GM06990 (cell line): ENCODE measurements around the gene C1orf198.

Source experiments
- DNase-seq: peaks from one replicate; pipeline ENCODE4 v3.0.0-alpha.2; 2011; ENCODE audit not compliant: insufficient read length; ENCODE audit errors: extremely low read depth
- H3K27me3 ChIP-seq: replicated peaks from 2 replicates; pipeline ENCODE4 v1.6.0; 2011; ENCODE audit warnings: low read length; ENCODE audit not compliant: control insufficient read depth, insufficient read depth
- H3K36me3 ChIP-seq: 2 replicates; pipeline ENCODE4 v1.5.1; 2011; ENCODE audit warnings: low read length; ENCODE audit not compliant: control insufficient read depth, insufficient read depth
- H3K4me3 ChIP-seq: replicated peaks from 2 replicates; pipeline ENCODE4 v1.5.1; 2011; ENCODE audit warnings: low read depth, mild to moderate bottlenecking, control low read depth, low read length
- TF ChIP-seq, protein P1 (sequence below): IDR thresholded peaks from 2 replicates; pipeline ENCODE4 v1.5.1; 2011; ENCODE audit warnings: low read length, control low read depth, mild to moderate bottlenecking, inconsistent platforms; ENCODE audit not compliant: insufficient read depth, poor library complexity, severe bottlenecking

C1orf198 gene

DNA sequence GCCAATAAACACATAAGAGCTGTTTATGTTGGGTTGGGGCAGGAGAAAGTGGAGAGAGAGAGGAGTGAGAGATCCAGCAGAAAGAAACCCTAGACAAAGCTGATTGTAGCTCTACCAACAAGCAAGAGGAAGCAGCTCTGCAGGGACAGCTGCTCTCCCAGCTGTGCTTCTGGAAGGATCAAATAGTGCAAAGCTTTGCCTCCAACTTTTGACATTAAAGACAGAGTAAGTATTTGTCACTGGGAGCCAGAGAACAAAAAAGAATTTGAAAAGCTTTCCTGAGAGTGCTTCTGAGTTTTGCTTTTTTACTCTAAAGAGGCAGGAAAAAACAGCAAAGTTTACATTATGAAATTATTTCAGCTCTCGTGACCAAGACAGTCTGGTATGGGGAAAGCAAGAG, 28.5 kb upstream of the C1orf198 start:
- no peaks in the 10 kb centered on the region for H3K27me3 ChIP-seq
- no peak for DNase-seq
- H3K36me3 ChIP-seq: no peaks in the 10 kb centered on the region
- TF ChIP-seq, protein P1, sequence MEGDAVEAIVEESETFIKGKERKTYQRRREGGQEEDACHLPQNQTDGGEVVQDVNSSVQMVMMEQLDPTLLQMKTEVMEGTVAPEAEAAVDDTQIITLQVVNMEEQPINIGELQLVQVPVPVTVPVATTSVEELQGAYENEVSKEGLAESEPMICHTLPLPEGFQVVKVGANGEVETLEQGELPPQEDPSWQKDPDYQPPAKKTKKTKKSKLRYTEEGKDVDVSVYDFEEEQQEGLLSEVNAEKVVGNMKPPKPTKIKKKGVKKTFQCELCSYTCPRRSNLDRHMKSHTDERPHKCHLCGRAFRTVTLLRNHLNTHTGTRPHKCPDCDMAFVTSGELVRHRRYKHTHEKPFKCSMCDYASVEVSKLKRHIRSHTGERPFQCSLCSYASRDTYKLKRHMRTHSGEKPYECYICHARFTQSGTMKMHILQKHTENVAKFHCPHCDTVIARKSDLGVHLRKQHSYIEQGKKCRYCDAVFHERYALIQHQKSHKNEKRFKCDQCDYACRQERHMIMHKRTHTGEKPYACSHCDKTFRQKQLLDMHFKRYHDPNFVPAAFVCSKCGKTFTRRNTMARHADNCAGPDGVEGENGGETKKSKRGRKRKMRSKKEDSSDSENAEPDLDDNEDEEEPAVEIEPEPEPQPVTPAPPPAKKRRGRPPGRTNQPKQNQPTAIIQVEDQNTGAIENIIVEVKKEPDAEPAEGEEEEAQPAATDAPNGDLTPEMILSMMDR: no peak
- H3K4me3 ChIP-seq: no peak overlapping the region

DNA sequence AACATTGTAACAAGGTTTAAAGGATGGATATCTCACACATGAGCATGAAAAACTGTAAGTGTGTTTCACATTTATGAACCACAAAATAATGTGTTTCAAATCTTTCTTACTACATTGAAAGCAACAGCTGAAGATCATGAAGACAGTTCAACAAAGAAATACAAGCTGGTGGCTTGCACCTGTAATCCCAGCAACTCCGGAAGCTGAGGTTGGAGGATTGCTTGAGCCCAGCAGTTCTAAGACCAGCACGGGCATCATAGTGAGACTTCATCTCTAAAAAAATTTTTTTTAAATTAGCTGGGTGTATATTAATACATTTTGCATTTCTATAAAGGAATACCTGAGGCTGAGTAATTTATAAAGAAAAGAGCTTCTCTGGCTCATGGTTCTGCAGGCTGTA, 27.1 kb upstream of the C1orf198 start:
- Histone ChIP-seq H3K4me3 (no peak overlapping the region), H3K36me3 (no peaks in the 10 kb centered on the region), H3K27me3 (no peaks in the 10 kb centered on the region)
- DNase-seq: no peak
- TF ChIP-seq, protein P1: no peak

DNA sequence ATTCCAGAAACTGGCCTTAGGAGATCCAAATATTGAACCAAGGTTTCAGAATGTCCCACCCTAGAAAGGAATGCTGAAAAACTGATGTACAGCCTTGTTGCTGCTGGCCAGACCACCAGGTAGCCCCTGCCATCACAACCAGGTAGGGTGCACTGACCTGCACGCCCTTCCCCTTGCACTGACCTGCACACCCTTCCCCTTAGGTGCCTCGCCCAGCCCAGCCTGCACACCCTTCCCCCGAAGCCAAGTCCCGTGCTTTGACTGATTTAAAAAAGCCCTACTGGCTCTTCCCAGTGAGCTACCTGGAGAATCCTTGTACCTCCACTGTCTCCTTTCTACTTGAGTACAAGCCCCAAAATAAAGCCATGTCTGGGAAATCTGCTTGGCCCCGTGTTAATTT, 26.3 kb upstream of the C1orf198 start:
- Histone ChIP-seq H3K4me3 (no peak overlapping the region), H3K36me3 (no peaks in the 10 kb centered on the region), H3K27me3 (no peaks in the 10 kb centered on the region)
- DNase-seq: no peak
- TF ChIP-seq, protein P1: no peak

DNA sequence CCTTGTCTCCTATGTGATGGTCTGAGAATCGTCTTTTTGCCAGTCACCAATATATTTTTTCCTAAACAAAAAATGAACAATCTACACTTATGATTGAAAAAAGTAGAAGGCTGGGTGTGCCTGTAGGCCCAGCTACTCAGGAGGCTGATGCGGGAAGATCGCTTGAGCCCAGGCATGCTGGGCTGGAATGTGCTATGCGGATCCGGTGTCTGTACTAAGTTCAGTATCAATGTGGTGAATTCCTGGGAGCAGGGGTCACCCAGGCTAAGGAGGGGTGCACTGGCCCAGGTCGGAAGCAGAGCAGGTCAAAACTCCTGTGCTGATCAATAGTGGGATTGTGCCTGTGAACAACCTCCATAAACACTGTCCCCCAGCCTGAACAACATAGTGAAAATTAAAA, 25.7 kb upstream of the C1orf198 start:
- H3K4me3 ChIP-seq: no peak overlapping the region
- H3K36me3 ChIP-seq: no peaks in the 10 kb centered on the region
- H3K27me3 ChIP-seq: no peaks in the 10 kb centered on the region
- TF ChIP-seq, protein P1: no peak
- no peak for DNase-seq

DNA sequence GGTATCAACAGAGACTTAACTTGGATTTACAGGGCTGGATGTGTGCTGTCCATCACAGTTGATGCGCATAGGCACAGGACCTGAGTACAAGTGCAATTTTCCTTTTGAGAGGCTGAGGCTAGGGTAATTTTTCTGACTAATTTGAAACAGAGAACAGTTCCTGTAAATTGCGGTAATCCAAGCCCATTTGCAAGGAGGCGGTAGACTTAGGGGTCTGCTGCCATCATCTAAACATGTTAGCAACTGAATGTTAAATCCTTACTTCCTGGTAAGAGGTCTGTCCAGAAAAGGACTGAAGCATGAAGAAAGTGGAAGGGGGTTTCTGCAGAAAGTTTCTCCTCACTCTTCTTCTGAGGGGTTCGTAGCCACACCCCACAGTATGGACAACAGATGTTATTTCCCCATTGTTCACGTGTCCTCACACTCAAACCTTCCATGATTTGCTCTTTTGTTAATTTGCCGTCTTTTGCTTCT, 23.7 kb upstream of the C1orf198 start:
- Histone ChIP-seq H3K36me3 (no peaks in the 10 kb centered on the region), H3K4me3 (no peak overlapping the region), H3K27me3 (no peaks in the 10 kb centered on the region)
- peak; percentile 18 for DNase-seq
- TF ChIP-seq, protein P1: no peak

DNA sequence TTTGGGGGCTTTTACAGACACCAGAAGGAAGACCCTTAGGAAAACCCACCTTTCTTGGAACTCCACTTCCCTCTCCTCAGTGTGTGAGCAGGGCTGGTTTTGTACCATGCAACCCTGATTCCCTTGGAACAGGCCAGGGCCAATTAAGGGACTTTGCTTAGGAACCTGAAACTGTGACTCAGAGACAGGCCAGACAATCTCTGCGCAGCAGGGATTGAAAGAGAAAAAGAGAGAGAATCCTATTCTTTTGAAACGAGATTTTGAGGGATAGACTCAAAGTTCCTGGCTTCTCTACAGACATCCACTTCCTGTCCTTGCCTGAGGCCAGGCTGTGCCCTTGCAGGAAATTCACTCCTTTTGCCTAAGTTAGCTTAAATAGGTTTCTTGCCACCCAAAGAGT, 23.1 kb upstream of the C1orf198 start:
- H3K27me3 ChIP-seq: no peaks in the 10 kb centered on the region
- DNase-seq: no peak
- H3K36me3 ChIP-seq: no peaks in the 10 kb centered on the region
- no peak overlapping the region for H3K4me3 ChIP-seq
- TF ChIP-seq, protein P1: no peak
